HG02884 (cell line): ENCODE data around the gene GLS.
"Not testable (repeated sequence)": the region's sequence is repeated elsewhere in the genome, so short reads cannot be mapped to it uniquely, and the experiment has no call there.

Experiments used
- ATAC-seq: cut with Tn5 transposase; IDR thresholded peaks from one replicate; pipeline ENCODE4 v1.9.1; 2021; ENCODE audit warnings: mild to moderate bottlenecking, moderate library complexity; ENCODE audit not compliant: unreplicated experiment

Gene GLS

GRCh38 chr2:190880378-190881083 is at the start of gene GLS:
Gene GLS (plus strand): TSS chr2:190880821. CDS start chr2:190881085, 264 bp downstream.
- ATAC-seq, result peak; percentile 65

- no peak for ATAC-seq
These were observed 48.7 kb upstream of the GLS start for GRCh38 chr2:190831941-190832340.

- ATAC-seq, result no peak
These were observed 45.8 kb upstream of the GLS start for GRCh38 chr2:190834890-190835208.

DNA sequence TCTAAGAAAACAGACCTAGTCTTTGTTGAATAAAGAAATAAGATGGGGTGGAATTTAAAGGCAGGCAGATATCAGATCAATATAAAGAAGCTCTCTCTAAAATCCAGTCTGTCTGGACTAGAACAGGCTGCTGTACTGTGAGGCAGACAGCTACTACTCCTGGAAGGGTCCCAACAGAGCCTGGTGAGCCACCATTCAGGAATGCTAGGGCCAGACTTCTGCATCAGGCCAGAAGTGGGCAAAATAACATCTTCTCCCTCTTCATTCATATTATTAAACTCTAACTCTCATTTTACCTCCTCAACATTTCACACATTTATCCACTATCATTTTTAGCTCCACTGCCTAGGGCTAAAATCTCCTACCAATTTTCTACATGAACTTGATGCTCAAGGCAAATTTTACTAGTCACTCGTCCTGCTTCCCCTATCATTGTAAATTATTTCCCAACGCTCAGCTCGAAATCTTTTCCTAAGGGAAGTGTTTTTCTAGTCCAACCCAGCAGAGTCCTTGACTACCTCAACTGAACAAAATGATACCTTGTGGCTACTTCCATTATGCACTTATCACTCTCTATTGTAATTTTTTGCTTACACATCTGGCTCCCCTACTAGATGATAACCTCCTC is 45.2 kb upstream of the GLS start:
- ATAC-seq, result no peak

DNA sequence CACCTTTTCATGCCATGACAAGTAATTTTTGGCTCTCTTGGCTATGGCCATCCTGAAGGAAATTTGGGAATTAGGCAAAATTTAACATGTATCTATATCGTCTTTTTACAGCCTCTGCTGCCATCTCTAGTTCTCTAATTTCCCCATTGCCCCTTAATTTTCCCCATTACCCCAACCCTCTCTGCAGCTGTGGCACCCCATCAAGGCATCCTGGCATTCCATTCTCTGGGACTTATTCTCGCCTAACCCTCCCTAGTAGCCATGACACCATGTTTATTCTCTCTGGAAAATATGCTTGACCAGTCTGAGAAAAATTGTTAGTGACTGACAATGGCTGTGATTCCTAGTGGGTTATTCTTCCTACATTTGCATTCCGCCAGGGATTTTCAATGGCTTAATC is 43.9 kb upstream of the GLS start:
- ATAC-seq, result no peak

DNA sequence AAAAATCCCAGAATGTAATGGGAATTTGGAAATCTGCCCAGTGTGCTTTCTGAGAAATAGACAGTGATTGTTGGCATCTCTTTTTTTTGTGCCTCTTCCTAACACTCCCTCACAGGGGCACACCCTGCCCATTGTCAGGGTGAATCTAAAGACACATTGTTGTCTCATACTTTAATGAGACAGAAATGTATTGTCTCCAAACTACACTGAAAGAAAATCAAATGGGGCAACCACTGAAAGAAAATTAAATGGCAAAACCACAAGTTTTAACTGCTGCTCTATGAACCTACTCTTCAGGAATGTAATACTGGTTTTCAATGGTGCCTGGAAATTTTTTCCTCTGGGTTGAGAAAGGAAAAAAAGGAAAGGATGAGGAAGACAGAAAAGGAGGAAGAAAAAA is 43.2 kb upstream of the GLS start:
- no peak for ATAC-seq

DNA sequence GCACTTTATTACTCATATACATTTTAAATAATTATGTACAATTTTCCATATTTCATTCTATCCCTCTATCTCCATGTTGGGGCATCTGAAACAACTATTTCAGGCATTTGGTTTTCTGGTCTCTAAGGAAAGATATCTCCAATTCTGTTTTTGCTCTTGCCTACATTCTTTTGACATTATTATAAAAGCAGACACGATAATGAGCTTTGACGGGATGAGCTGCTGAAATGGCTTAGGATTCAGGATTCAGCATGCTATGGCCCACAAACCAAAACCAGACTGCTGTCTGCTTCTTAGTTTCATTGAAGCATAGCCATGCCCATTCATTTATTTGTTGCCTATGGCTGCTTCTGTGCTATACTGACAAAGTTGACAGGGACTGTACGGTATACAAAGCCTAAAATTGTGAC is 42.7 kb upstream of the GLS start:
- no peak for ATAC-seq

DNA sequence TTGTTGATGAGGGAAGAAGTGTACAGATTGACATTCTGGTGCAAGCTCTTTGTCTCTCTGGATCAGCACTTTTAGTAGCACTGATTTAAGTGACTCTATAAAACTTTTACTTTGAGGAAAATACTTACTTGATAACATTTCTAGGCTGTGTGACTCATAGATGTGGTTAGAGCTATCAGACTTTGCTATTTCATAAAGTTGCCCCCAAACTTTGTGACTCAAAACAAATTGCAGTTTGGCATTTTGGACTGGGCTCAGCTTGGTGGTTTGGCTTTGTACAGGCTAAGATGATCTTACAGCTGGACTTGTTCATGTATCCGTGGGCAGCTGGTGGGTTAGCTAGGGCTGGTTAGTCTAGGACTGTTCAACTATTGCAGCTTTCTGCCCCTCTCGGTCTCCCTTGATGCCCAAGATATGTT is 42.1 kb upstream of the GLS start:
- ATAC-seq, result no peak

GRCh38 chr2:190840569-190841172 is 40.0 kb upstream of the GLS start:
- no peak for ATAC-seq

DNA sequence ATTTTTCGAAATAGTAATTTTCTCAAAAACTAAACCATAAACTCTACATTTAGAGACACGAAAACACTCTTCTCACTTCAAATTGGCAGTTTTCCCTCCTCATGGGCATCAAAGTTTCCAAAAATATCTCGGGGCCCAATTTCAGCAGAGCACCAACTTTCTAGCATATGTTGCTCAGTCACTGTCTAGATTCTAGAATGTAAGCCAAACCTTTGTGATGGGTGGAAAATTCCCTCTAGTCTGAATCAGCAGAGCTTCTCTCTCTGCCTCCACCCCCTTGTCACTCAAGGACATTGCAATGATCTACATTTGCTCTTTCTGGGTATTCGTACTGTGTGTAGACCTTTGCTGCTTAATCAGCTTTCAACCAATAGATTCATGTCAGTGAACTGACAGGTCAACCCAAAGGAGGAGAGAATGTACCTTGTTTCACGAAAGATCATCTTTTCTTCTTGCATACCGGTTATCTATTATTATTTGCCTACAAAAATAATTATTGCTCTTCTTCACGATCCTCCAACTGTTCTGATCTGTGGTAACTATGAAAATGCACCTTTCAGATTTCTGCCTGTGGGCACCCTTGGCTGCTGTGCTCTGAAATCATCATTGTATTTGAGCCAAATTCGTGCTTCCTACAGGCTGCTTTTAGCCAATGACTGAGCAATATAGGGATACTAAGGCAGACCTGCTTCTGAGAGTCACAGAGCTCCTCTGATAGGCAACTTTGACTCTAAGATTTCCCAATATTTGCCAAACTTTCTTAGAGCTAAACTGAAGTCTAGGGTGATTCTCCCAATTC is 38.7 kb upstream of the GLS start:
- no peak for ATAC-seq

DNA sequence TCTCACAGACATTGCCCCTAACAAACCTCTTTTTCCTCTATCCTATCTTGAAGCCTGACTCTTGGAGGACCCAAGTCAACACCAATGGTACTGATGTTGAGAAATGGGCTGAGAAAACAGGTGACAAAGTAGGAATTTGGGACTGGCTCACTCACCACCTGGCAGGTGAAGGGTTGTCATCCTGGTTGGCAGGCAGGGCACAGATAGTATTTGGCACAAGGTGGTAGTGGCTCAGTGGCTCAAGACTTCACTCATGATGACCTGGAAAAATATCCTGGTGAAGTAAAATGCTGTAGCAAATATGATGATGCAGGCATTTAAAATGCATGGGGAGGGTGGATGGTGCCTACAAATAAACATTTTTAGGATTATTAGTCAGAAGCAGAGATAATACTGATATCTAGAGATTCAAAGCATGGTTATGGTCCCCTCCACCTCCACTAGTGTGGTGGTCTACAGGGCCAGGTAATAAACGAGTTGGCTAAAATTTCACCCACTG is 38.0 kb upstream of the GLS start:
- ATAC-seq, result no peak

DNA sequence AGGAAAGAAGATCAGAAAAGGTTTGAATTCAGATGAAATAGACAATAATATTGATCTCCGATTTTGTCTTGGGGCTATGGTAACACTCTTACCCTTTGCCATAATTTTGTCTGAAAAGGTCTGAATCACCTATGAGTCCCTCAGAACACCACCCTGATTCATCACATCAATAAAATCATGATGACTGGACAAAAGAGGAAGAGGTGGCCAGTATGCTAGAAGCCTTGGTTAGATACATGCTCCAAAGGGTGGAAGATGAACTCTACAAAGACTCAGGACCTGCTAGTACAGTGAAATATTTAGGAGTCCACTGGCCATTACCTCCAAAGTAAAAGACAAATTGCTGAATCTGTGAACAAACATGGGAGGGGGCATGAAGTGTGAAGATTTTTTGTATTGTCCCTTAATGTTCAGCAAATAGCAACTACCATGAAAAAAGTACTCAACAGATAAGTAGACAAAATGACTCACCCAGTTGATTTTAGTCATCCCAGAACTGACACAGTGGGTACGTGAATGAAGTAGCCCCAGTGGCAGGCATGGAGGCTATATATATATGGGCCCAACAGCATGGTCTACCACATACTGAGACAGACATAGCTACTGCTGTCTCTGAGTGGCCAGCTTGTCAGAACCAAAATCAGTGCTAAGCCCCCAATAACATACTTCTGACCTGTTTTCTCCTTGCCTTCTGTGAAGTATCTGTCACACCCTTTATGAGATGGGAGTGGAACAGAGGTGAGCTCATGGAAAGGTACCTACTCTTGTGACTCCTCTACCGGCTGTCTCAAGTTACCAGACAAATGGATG is 36.5 kb upstream of the GLS start:
- peak; percentile 99 for ATAC-seq

- ATAC-seq, result no peak
These were observed 35.8 kb upstream of the GLS start for GRCh38 chr2:190844700-190845401.

- ATAC-seq, result no peak
These were observed 33.9 kb upstream of the GLS start for GRCh38 chr2:190846746-190847145.

- ATAC-seq, result no peak
These were observed 33.0 kb upstream of the GLS start for GRCh38 chr2:190847504-190848081.

GRCh38 chr2:190849774-190850173 is 30.8 kb upstream of the GLS start:
- ATAC-seq, result no peak

GRCh38 chr2:190853022-190853421 is 27.6 kb upstream of the GLS start:
- not testable (repeated sequence) for ATAC-seq

GRCh38 chr2:190853531-190854383 is 26.9 kb upstream of the GLS start:
- ATAC-seq, result peak; percentile 74

DNA sequence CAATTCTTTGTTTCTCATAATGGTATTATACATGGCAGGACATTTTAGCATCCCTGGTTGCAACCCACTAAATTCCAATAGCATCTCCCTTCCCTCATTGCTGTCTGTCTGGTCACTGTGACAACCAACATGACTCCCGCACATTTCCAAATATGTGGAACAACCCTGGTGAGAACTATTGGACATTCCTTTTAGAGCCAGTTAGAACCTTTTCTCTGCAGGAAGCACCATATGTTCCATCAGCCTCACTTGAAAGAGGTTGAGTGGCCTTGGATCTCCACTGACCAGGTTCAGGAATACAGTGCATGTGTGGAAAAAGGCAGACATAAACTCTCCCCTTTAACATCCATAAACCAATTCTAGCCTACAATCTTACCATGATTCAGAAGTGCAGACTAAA is 25.9 kb upstream of the GLS start:
- no peak for ATAC-seq
